CD8-positive, alpha-beta memory T cell (primary cell): ENCODE measurements around the gene SPSB1. TPM values are rescaled to one million over a fixed set of nuclear protein-coding genes. Genes with fewer than 3 reads are reported as not detected.
A peak's percentile ranks its signal among the peaks of the same experiment; 100 is the strongest.

ENCODE experiments used
- CTCF ChIA-PET: fragments of 350-600 bp; sonication (Branson Sonifier 250); formaldehyde crosslinking; loops from one replicate; lab custom pipeline; 2021; ENCODE audit warnings: antibody characterized with exemption; lab: Charles Lee
- POLR2A ChIA-PET: fragments of 350-600 bp; sonication (Branson Sonifier 250); formaldehyde crosslinking; loops from one replicate; lab custom pipeline; 2021; ENCODE audit warnings: antibody characterized with exemption; lab: Charles Lee
- DNase-seq, 5 donors: peaks; one replicate each; pipeline versions ENCODE4 v3.0.0 to v3.0.0-alpha.2; 2020 to 2022; ENCODE audit warnings: mixed read lengths in 1 of 5
- H3K27ac ChIP-seq: one replicate; pipeline ENCODE4 v1.7.0; 2013; ENCODE audit warnings: low read depth, mild to moderate bottlenecking, low read length, moderate library complexity
- H3K27me3 ChIP-seq: 2 replicates; pipeline ENCODE4 v1.7.0; 2013; ENCODE audit warnings: low read length, mild to moderate bottlenecking; ENCODE audit not compliant: insufficient read depth, poor library complexity, severe bottlenecking
- H3K36me3 ChIP-seq: 2 replicates; pipeline ENCODE4 v1.7.0; 2013; ENCODE audit warnings: mild to moderate bottlenecking, low read length, moderate library complexity; ENCODE audit not compliant: insufficient read depth
- H3K4me1 ChIP-seq: 2 replicates; pipeline ENCODE4 v1.7.0; 2013; ENCODE audit warnings: mild to moderate bottlenecking, low read length, moderate library complexity; ENCODE audit not compliant: insufficient read depth
- H3K4me3 ChIP-seq: 2 replicates; pipeline ENCODE4 v1.7.0; 2013; ENCODE audit warnings: mild to moderate bottlenecking, low read length
- H3K9me3 ChIP-seq: 2 replicates; pipeline ENCODE4 v1.7.0; 2013; ENCODE audit warnings: mild to moderate bottlenecking, low read length
- H3K27ac Mint-ChIP-seq, 8 donors: one replicate each; pipeline ENCODE4 v1.8.0; 2020 to 2021; ENCODE audit warnings: mixed read lengths in 8 of 8, mild to moderate bottlenecking in 6 of 8, inconsistent platforms in 3 of 8, moderate library complexity in 3 of 8
- H3K27me3 Mint-ChIP-seq, 2 donors: one replicate each; pipeline ENCODE4 v1.8.0; 2020 to 2021; ENCODE audit warnings: mixed read lengths in 2 of 2, mild to moderate bottlenecking in 1 of 2, moderate library complexity in 1 of 2
- H3K36me3 Mint-ChIP-seq, 3 donors: one replicate each; pipeline ENCODE4 v1.8.0; 2020 to 2021; ENCODE audit warnings: mixed read lengths in 3 of 3, inconsistent platforms in 1 of 3, mild to moderate bottlenecking in 1 of 3
- H3K4me1 Mint-ChIP-seq, 3 donors: one replicate each; pipeline ENCODE4 v1.8.0; 2020 to 2021; ENCODE audit warnings: mixed read lengths in 3 of 3, inconsistent platforms in 1 of 3, mild to moderate bottlenecking in 1 of 3
- H3K4me3 Mint-ChIP-seq, 7 donors: one replicate each; pipeline ENCODE4 v1.8.0; 2020 to 2021; ENCODE audit warnings: mixed read lengths in 7 of 7, mild to moderate bottlenecking in 6 of 7, moderate library complexity in 4 of 7, inconsistent platforms in 2 of 7
- H3K9me3 Mint-ChIP-seq, 5 donors: one replicate each; pipeline ENCODE4 v1.8.0; 2020 to 2022; ENCODE audit warnings: mixed read lengths in 5 of 5, mild to moderate bottlenecking in 3 of 5, moderate library complexity in 2 of 5, inconsistent platforms in 1 of 5
- polyA plus RNA-seq: library from polyadenylated mRNA; unstranded; fragments of 300-500 nt; fragmentation: Illumina TruSeq; gene quantifications from one replicate; pipeline ENCODE4 v1.2.3, GENCODE V29; 2021
- total RNA-seq, 2 experiments: library from RNA; stranded (reverse); gene quantifications; one replicate each; pipeline ENCODE4 v1.2.3, GENCODE V29; 2021

SPSB1 gene
- total and polyA plus RNA-seq, 3 experiments from 2014 or later: 0.92 to 2.8 (median 1.2) TPM

- ChIA-PET POLR2A (no interaction called here), CTCF (no interaction called here)
- H3K36me3 ChIP-seq: peaks cover 6% of the 10 kb centered on the region
These were observed 30.4 kb upstream of the SPSB1 start for GRCh38 chr1:9262096-9262986.

GRCh38 chr1:9263276-9263855 is 29.3 kb upstream of the SPSB1 start:
- Histone ChIP-seq H3K27me3 (no peaks in the 10 kb centered on the region), H3K36me3 (peaks cover 6% of the 10 kb centered on the region), H3K27ac (no peak overlapping the region), H3K4me3 (no peak overlapping the region), H3K4me1 (no peaks in the 10 kb centered on the region), H3K9me3 (no peaks in the 10 kb centered on the region)
- DNase-seq: no peak
- peaks cover 18 to 32% (median 19%) of the 10 kb centered on the region in 3 donors for H3K4me1 Mint-ChIP-seq
- no peaks in the 10 kb centered on the region for H3K27me3 Mint-ChIP-seq
- H3K36me3 Mint-ChIP-seq: peaks cover 6 to 61% (median 10%) of the 10 kb centered on the region in 3 donors
- POLR2A ChIA-PET: no interaction called here
- no peak overlapping the region for H3K27ac Mint-ChIP-seq
- peaks cover 0 to 1% (median 0%) of the 10 kb centered on the region in 5 donors for H3K9me3 Mint-ChIP-seq
- CTCF ChIA-PET: no interaction called here
- H3K4me3 Mint-ChIP-seq: no peak overlapping the region

More at GRCh38 chr1:9262096-9262986, 30.4 kb upstream of the SPSB1 start:
- Mint-ChIP-seq H3K4me1 (peaks cover 23 to 39% (median 30%) of the 10 kb centered on the region in 3 donors), H3K4me3 (no peak overlapping the region), H3K27ac (peak overlapping the region in 1 of 8 donors; percentile 2), H3K36me3 (peaks cover 11 to 61% (median 12%) of the 10 kb centered on the region in 3 donors), H3K27me3 (no peaks in the 10 kb centered on the region), H3K9me3 (peaks cover 0 to 1% (median 0%) of the 10 kb centered on the region in 5 donors)
- DNase-seq: no peak
- Histone ChIP-seq H3K4me1 (no peaks in the 10 kb centered on the region), H3K4me3 (no peak overlapping the region), H3K9me3 (no peaks in the 10 kb centered on the region), H3K27ac (no peak overlapping the region), H3K27me3 (no peaks in the 10 kb centered on the region)

DNA sequence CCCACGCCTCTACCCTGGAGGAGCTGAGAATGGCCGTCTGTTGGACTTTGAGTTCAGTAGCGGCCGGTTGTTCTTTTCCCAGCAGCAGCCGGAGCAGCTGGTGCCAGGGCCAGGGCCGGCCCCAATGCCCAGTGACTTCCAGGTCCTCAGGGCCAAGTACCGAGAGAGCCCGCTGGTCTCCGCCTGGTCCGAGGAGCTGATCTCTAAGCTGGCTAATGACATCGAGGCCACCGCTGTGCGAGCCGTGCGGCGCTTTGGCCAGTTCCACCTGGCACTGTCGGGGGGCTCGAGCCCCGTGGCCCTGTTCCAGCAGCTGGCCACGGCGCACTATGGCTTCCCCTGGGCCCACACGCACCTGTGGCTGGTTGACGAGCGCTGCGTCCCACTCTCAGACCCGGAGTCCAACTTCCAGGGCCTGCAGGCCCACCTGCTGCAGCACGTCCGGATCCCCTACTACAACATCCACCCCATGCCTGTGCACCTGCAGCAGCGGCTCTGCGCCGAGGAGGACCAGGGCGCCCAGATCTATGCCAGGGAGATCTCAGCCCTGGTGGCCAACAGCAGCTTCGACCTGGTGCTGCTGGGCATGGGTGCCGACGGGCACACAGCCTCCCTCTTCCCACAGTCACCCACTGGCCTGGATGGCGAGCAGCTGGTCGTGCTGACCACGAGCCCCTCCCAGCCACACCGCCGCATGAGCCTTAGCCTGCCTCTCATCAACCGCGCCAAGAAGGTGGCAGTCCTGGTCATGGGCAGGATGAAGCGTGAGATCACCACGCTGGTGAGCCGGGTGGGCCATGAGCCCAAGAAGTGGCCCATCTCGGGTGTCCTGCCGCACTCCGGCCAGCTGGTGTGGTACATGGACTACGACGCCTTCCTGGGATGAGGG is 28.5 kb upstream of the SPSB1 start:
- H3K9me3 ChIP-seq: no peaks in the 10 kb centered on the region
- Mint-ChIP-seq H3K36me3 (peaks cover 5 to 69% (median 8%) of the 10 kb centered on the region in 3 donors), H3K4me3 (no peak overlapping the region), H3K27ac (no peak overlapping the region), H3K4me1 (peaks cover 15 to 25% (median 16%) of the 10 kb centered on the region in 3 donors), H3K9me3 (peaks cover 0 to 1% (median 0%) of the 10 kb centered on the region in 5 donors), H3K27me3 (no peaks in the 10 kb centered on the region)
- H3K4me3 ChIP-seq: no peak overlapping the region
- ChIA-PET CTCF (interaction anchor here (1.4 kb wide), 1 partner anchor 27 kb away, joined by 3 read pairs; no protein-coding TSS in a partner anchor), POLR2A (no interaction called here)
- H3K36me3 ChIP-seq: peaks cover 6% of the 10 kb centered on the region
- no peak for DNase-seq
- no peaks in the 10 kb centered on the region for H3K4me1 ChIP-seq
- H3K27ac ChIP-seq: no peak overlapping the region
- H3K27me3 ChIP-seq: no peaks in the 10 kb centered on the region

DNA sequence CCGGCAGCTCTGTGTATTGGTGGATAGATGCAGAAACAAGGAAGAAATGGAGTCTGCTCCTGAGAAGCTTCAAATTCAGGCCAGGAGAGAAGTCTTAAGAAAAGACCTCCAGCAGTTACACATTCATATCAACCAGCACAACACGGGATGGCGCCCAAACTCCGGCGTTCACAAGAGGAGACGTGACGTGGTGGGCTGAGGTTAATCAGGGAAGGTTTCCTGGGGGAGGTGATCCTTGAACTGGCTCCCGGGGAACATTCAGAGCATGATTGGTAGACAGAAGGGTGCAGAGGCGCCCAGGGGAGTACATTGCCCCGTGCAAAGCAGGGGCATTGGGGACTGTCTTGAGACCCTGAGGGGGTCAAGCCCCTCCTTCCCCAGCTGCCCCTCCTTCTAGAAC is 27.7 kb upstream of the SPSB1 start:
- peaks cover 9 to 17% (median 11%) of the 10 kb centered on the region in 3 donors for H3K4me1 Mint-ChIP-seq
- no peak overlapping the region for H3K27ac Mint-ChIP-seq
- H3K27ac ChIP-seq: no peak overlapping the region
- H3K9me3 Mint-ChIP-seq: peaks cover 0 to 1% (median 0%) of the 10 kb centered on the region in 5 donors
- peaks cover 6% of the 10 kb centered on the region for H3K36me3 ChIP-seq
- no peaks in the 10 kb centered on the region for H3K4me1 ChIP-seq
- DNase-seq: no peak
- no peak overlapping the region for H3K4me3 ChIP-seq
- no peaks in the 10 kb centered on the region for H3K27me3 Mint-ChIP-seq
- H3K9me3 ChIP-seq: no peaks in the 10 kb centered on the region
- H3K27me3 ChIP-seq: no peaks in the 10 kb centered on the region
- peaks cover 5 to 74% (median 8%) of the 10 kb centered on the region in 3 donors for H3K36me3 Mint-ChIP-seq
- no peak overlapping the region for H3K4me3 Mint-ChIP-seq
- ChIA-PET POLR2A (no interaction called here), CTCF (interaction anchor here (1.4 kb wide), 1 partner anchor 27 kb away, joined by 3 read pairs; no protein-coding TSS in a partner anchor)

GRCh38 chr1:9265968-9266367 is 26.7 kb upstream of the SPSB1 start:
- Histone ChIP-seq H3K4me1 (no peaks in the 10 kb centered on the region), H3K4me3 (no peak overlapping the region), H3K27me3 (no peaks in the 10 kb centered on the region), H3K27ac (no peak overlapping the region), H3K9me3 (no peaks in the 10 kb centered on the region), H3K36me3 (peaks cover 6% of the 10 kb centered on the region)
- ChIA-PET CTCF (no interaction called here), POLR2A (no interaction called here)
- peaks cover 0 to 70% (median 4%) of the 10 kb centered on the region in 3 donors for H3K36me3 Mint-ChIP-seq
- H3K9me3 Mint-ChIP-seq: no peaks in the 10 kb centered on the region
- H3K27me3 Mint-ChIP-seq: no peaks in the 10 kb centered on the region
- no peak for DNase-seq
- H3K4me3 Mint-ChIP-seq: peak overlapping the region in 1 of 7 donors; percentile 34
- peaks cover 2 to 11% (median 4%) of the 10 kb centered on the region in 3 donors for H3K4me1 Mint-ChIP-seq
- H3K27ac Mint-ChIP-seq: peak overlapping the region in 1 of 8 donors; percentile 54

- Mint-ChIP-seq H3K27ac (no peak overlapping the region), H3K4me1 (peaks cover 0 to 8% (median 4%) of the 10 kb centered on the region in 3 donors), H3K27me3 (no peaks in the 10 kb centered on the region), H3K36me3 (peaks cover 0 to 58% (median 4%) of the 10 kb centered on the region in 3 donors), H3K9me3 (no peaks in the 10 kb centered on the region), H3K4me3 (no peak overlapping the region)
- H3K4me3 ChIP-seq: no peak overlapping the region
- H3K27me3 ChIP-seq: no peaks in the 10 kb centered on the region
- H3K9me3 ChIP-seq: no peaks in the 10 kb centered on the region
- POLR2A ChIA-PET: no interaction called here
- H3K27ac ChIP-seq: no peak overlapping the region
- CTCF ChIA-PET: interaction anchor here (0.7 to 1.8 kb wide), 14 partner anchors 8 to 224 kb away, joined by 3 to 15 read pairs (median 4); no protein-coding TSS in a partner anchor
- peaks cover 6% of the 10 kb centered on the region for H3K36me3 ChIP-seq
- no peaks in the 10 kb centered on the region for H3K4me1 ChIP-seq
- DNase-seq: no peak
These were observed 25.4 kb upstream of the SPSB1 start for GRCh38 chr1:9267352-9267686.

- peak overlapping the region in 2 of 8 donors; percentile 54 for H3K27ac Mint-ChIP-seq
- Histone ChIP-seq H3K4me1 (no peaks in the 10 kb centered on the region), H3K27ac (no peak overlapping the region), H3K9me3 (no peaks in the 10 kb centered on the region), H3K4me3 (no peak overlapping the region), H3K27me3 (no peaks in the 10 kb centered on the region), H3K36me3 (peaks cover under 1% of the 10 kb centered on the region)
- H3K4me1 Mint-ChIP-seq: peaks cover 0 to 8% (median 4%) of the 10 kb centered on the region in 3 donors
- no peaks in the 10 kb centered on the region for H3K9me3 Mint-ChIP-seq
- ChIA-PET CTCF (interaction anchor here (0.7 to 1.8 kb wide), 9 partner anchors 7 to 224 kb away, joined by 3 to 15 read pairs (median 5); no protein-coding TSS in a partner anchor), POLR2A (no interaction called here)
- no peak for DNase-seq
- peaks cover 0 to 53% (median 4%) of the 10 kb centered on the region in 3 donors for H3K36me3 Mint-ChIP-seq
- H3K27me3 Mint-ChIP-seq: no peaks in the 10 kb centered on the region
- no peak overlapping the region for H3K4me3 Mint-ChIP-seq
These were observed 24.7 kb upstream of the SPSB1 start for GRCh38 chr1:9267827-9268581.
